Adrenal gland (tissue), 5 donors: ENCODE results near the gene SMC5.

Experiments
- CTCF ChIP-seq, 6 experiments: fragments of 450-650 bp in 4 of 6; fragments of 200-600 bp in 2 of 6; sonication (generic) in 1 of 6; IDR thresholded peaks; 1 replicate in 5 of 6; 2 replicates in 1 of 6; pipeline versions ENCODE4 v1.5.1 to v1.8.0; 2016 to 2021; ENCODE audit warnings: antibody characterized with exemption in 6 of 6, mild to moderate bottlenecking in 2 of 6, moderate library complexity in 1 of 6
- POLR2A ChIP-seq, 2 donors: fragments of 450-650 bp; IDR thresholded peaks; one replicate each; pipeline ENCODE4 v1.6.1; 2017; ENCODE audit warnings: antibody characterized with exemption in 2 of 2, mild to moderate bottlenecking in 2 of 2, moderate library complexity in 1 of 2
- donor health status: DM: no; HTN: no; CAD: no.

- TF ChIP-seq CTCF (IDR thresholded peaks at IDR 0.05) (no peak), POLR2A (IDR thresholded peaks at IDR 0.05) (no peak)
Measured at GRCh38 chr9:70367305-70367930, 108.6 kb downstream of the SMC5 start.
